ENCODE data around the gene CUTA.

GRCh38 chr6:33451606-33452005 lies 33.7 kb upstream of the CUTA start:
- TF ChIP-seq POLR2A (IDR thresholded peaks at IDR 0.05; ENCODE audit: low read length) (no peak), GATA1 (IDR thresholded peaks at IDR 0.05; ENCODE audit: low read depth, low read length) (no peak)

Measured in erythroblast (primary cell).